ENCODE results near the gene LRP1. TPM values are rescaled to one million over a fixed set of nuclear protein-coding genes. Genes with fewer than 3 reads are reported as not detected.

The LRP1 gene
- total and polyA plus RNA-seq, 2 of the 4 experiments (the other 2 are of a cell fraction) = 73.1 to 142 TPM

DNA sequence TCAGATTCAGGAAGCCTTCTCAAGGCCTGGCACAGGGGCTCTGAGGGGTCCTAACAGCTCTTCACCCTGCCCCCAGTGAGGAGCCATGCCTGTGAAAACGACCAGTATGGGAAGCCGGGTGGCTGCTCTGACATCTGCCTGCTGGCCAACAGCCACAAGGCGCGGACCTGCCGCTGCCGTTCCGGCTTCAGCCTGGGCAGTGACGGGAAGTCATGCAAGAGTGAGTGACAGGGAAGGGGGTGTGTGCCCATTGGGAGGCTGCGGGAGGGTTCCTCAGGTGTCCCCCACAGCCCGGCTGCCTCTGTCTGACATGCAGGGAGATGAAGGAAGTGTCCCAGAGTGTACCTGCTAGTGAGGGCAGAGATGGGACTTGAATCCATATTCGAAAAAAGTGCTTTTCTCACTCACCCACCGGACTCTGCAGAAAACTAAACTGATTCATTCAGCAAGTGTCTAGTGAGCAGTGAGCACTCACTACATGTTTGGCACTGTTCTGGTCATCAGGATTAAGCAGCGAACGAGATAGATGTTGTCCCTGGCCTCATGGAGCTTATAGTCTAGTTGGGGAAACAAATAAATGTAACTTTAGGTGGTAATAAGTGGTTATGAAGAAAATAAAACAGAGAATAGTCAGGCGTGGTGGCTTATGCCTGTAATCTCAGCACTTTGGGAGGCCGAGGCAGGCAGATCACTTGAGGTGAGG is 28.6 kb downstream of the LRP1 start:
- Histone ChIP-seq H3K4me1 (ENCODE audit: control insufficient read depth, insufficient read depth, low read length) (peaks cover 16% of the 10 kb centered on the region), H2AFZ (replicated peaks; ENCODE audit: low read length, poor library complexity) (no peak overlapping the region), H3K9me1 (ENCODE audit: insufficient read depth, low read length) (peaks cover 28% of the 10 kb centered on the region), H2BK20ac (ENCODE audit: low read depth, low read length) (no peak overlapping the region), H2BK120ac (ENCODE audit: low read depth, low read length) (no peak overlapping the region), H3K4ac (ENCODE audit: low read depth, low read length) (no peak overlapping the region), H2AK5ac (ENCODE audit: low read depth, low read length) (no peak overlapping the region), H4K20me1 (ENCODE audit: insufficient read depth, low read length) (peaks cover 51% of the 10 kb centered on the region), H3K18ac (ENCODE audit: low read depth, low read length) (no peak overlapping the region), H2BK5ac (ENCODE audit: low read depth, low read length, poor library complexity, severe bottlenecking) (no peak overlapping the region), H3K4me2 (ENCODE audit: low read depth, low read length) (no peak overlapping the region), H3K4me3 (ENCODE audit: insufficient read depth, low read depth, low read length) (no peak overlapping the region), H3K27ac (ENCODE audit: insufficient read depth, low read length) (no peak overlapping the region), H4K5ac (ENCODE audit: low read depth, low read length) (no peak overlapping the region), H3K79me1 (ENCODE audit: low read depth in 1 of 2, low read length in 2 of 2) (peaks cover 52 to 94% of the 10 kb centered on the region in 2 experiments), H3K56ac (ENCODE audit: extremely low read depth, insufficient read depth, low read length) (no peak overlapping the region), H4K91ac (ENCODE audit: insufficient read depth, low read depth, low read length) (no peak overlapping the region), H3K9ac (ENCODE audit: low read depth, low read length) (no peak overlapping the region), H3K27me3 (ENCODE audit: control insufficient read depth, insufficient read depth, low read length) (no peaks in the 10 kb centered on the region), H3K9me3 (ENCODE audit: control insufficient read depth, insufficient read depth, low read length) (no peaks in the 10 kb centered on the region), H3K14ac (replicated peaks; ENCODE audit: low read depth, low read length) (no peak overlapping the region), H2BK15ac (ENCODE audit: low read depth, low read length) (no peak overlapping the region), H3K23ac (ENCODE audit: low read depth, low read length) (no peak overlapping the region), H4K8ac (ENCODE audit: low read depth in 2 of 2, low read length in 2 of 2) (no peak overlapping the region), H2AK9ac (replicated peaks; ENCODE audit: low read depth, low read length, poor library complexity) (no peak overlapping the region), H3K36me3 (ENCODE audit: control insufficient read depth, insufficient read depth, low read length) (peaks cover 91% of the 10 kb centered on the region)
- CTCF ChIA-PET = interaction anchor here (0.5 kb wide), 1 partner anchor 31 kb away, joined by 4 read pairs; no protein-coding TSS in a partner anchor
- TF ChIP-seq NFE2L2 (IDR thresholded peaks at IDR 0.05; ENCODE audit: low read depth, low read length) (no peak), RCOR1 (IDR thresholded peaks at IDR 0.05; ENCODE audit: insufficient replicate concordance, low read length) (no peak), CHD1 (IDR thresholded peaks at IDR 0.05; ENCODE audit: low read depth, low read length) (no peak), MAZ (IDR thresholded peaks at IDR 0.05; ENCODE audit: borderline replicate concordance, low read depth, low read length) (no peak), POLR2A (IDR thresholded peaks at IDR 0.05; ENCODE audit: low read depth, low read length) (no peak), CTCF (conservative IDR thresholded peaks at IDR 0.05; ENCODE audit: low read depth, low read length) (no peak), MAFK (IDR thresholded peaks at IDR 0.05; ENCODE audit: low read depth, low read length) (no peak), RAD21 (IDR thresholded peaks at IDR 0.05; ENCODE audit: low read length) (no peak), MXI1 (IDR thresholded peaks at IDR 0.05; ENCODE audit: borderline replicate concordance, low read depth, low read length) (no peak), BHLHE40 (IDR thresholded peaks at IDR 0.05; ENCODE audit: low read depth, low read length) (no peak), RFX5 (IDR thresholded peaks at IDR 0.05; ENCODE audit: low read depth, low read length) (no peak), SMC3 (IDR thresholded peaks at IDR 0.05; ENCODE audit: low read depth, low read length) (no peak), FOS (IDR thresholded peaks at IDR 0.05; ENCODE audit: low read depth, low read length) (no peak), CEBPB (IDR thresholded peaks at IDR 0.05; ENCODE audit: low read depth, low read length) (no peak)
- TF ChIP-seq, protein P1, sequence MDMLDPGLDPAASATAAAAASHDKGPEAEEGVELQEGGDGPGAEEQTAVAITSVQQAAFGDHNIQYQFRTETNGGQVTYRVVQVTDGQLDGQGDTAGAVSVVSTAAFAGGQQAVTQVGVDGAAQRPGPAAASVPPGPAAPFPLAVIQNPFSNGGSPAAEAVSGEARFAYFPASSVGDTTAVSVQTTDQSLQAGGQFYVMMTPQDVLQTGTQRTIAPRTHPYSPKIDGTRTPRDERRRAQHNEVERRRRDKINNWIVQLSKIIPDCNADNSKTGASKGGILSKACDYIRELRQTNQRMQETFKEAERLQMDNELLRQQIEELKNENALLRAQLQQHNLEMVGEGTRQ (IDR thresholded peaks at IDR 0.05; ENCODE audit: low read depth, low read length) = no peak
- TF ChIP-seq, protein P2, sequence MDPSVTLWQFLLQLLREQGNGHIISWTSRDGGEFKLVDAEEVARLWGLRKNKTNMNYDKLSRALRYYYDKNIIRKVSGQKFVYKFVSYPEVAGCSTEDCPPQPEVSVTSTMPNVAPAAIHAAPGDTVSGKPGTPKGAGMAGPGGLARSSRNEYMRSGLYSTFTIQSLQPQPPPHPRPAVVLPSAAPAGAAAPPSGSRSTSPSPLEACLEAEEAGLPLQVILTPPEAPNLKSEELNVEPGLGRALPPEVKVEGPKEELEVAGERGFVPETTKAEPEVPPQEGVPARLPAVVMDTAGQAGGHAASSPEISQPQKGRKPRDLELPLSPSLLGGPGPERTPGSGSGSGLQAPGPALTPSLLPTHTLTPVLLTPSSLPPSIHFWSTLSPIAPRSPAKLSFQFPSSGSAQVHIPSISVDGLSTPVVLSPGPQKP (IDR thresholded peaks at IDR 0.05; ENCODE audit: borderline replicate concordance, low read depth, low read length) = no peak
- WGBS, 2 experiments (ENCODE audit: extremely low coverage in 2 of 2, insufficient read length in 1 of 2) = 88% methylated on average over 3 of the region's 16 CpGs; no CpG with 5 or more reads in 1 of the 2 experiments
- DNase-seq (no peak), ATAC-seq (ENCODE audit: low read depth) (no peak)
- BruUV-seq (replicated peaks) = no TSS peak
- dilution Hi-C loops (cut with HindIII; ENCODE audit: low sequenced_read_pairs, unreplicated experiment) (no loop called here), in situ Hi-C loops (cut with MboI; ENCODE audit: low sequenced_read_pairs) (no loop called here), intact Hi-C loops (cut with micrococcal nuclease) (no loop called here)
- POLR2A ChIA-PET (ENCODE audit: unreplicated experiment) = no interaction called here

Data from IMR-90 (cell line).